Neuronal stem cell (in vitro differentiated cells): ENCODE results near the gene GPRC5B.

Source experiments
- DNase-seq: peaks from one replicate; pipeline ENCODE4 v3.0.0-alpha.2; 2013; ENCODE audit warnings: low spot score
- H2AFZ ChIP-seq: one replicate; pipeline ENCODE4 v1.6.1; 2013; ENCODE audit warnings: mild to moderate bottlenecking, low read length, inconsistent platforms
- H2AK5ac ChIP-seq: 2 replicates; pipeline ENCODE4 v1.6.1; 2013; ENCODE audit warnings: low read depth, mild to moderate bottlenecking, inconsistent platforms, low read length, moderate library complexity, mixed read lengths
- H2BK120ac ChIP-seq: 2 replicates; pipeline ENCODE4 v1.6.1; 2013; ENCODE audit warnings: low read depth, mild to moderate bottlenecking, inconsistent platforms, low read length, moderate library complexity, mixed read lengths
- H2BK12ac ChIP-seq: one replicate; pipeline ENCODE4 v1.6.1; 2013; ENCODE audit warnings: low read length, inconsistent platforms
- H2BK15ac ChIP-seq: 2 replicates; pipeline ENCODE4 v1.6.1; 2013; ENCODE audit warnings: mild to moderate bottlenecking, low read length, inconsistent platforms, mixed read lengths
- H2BK5ac ChIP-seq: one replicate; pipeline ENCODE4 v1.6.1; 2013; ENCODE audit warnings: inconsistent platforms, mild to moderate bottlenecking, low read length, moderate library complexity
- H3K14ac ChIP-seq: one replicate; pipeline ENCODE4 v1.6.1; 2013; ENCODE audit warnings: low read length, inconsistent platforms
- H3K18ac ChIP-seq: 2 replicates; pipeline ENCODE4 v1.6.1; 2013; ENCODE audit warnings: low read length, inconsistent platforms
- H3K23ac ChIP-seq: 2 replicates; pipeline ENCODE4 v1.6.1; 2013; ENCODE audit warnings: low read depth, mild to moderate bottlenecking, mixed read lengths, low read length, inconsistent platforms; ENCODE audit not compliant: poor library complexity
- H3K27ac ChIP-seq: replicated peaks from 3 replicates; pipeline ENCODE4 v1.5.1; 2013; ENCODE audit warnings: low read length, inconsistent platforms
- H3K27me3 ChIP-seq, 3 experiments: 2 replicates each; pipeline ENCODE4 v1.6.1; 2013; ENCODE audit warnings: low read length in 3 of 3, mild to moderate bottlenecking in 2 of 3, inconsistent platforms in 1 of 3, low read depth in 1 of 3, mixed read lengths in 1 of 3, moderate library complexity in 1 of 3; ENCODE audit not compliant: control insufficient read depth in 3 of 3, insufficient read depth in 3 of 3
- H3K36me3 ChIP-seq, 2 donors: replicated peaks in 1 of 2; 2 replicates each; pipeline ENCODE4 v1.6.1; 2013; ENCODE audit warnings: low read length in 2 of 2; ENCODE audit not compliant: control insufficient read depth in 2 of 2, insufficient read depth in 2 of 2
- H3K4ac ChIP-seq: 2 replicates; pipeline ENCODE4 v1.6.1; 2013; ENCODE audit warnings: inconsistent platforms, mild to moderate bottlenecking, low read length, moderate library complexity
- H3K4me1 ChIP-seq, 2 donors: 1 replicate in 1 of 2; 2 replicates in 1 of 2; pipeline ENCODE4 v1.6.1; 2013; ENCODE audit warnings: low read length in 2 of 2, low read depth in 1 of 2; ENCODE audit not compliant: control insufficient read depth in 2 of 2, insufficient read depth in 1 of 2
- H3K4me2 ChIP-seq: one replicate; pipeline ENCODE4 v1.6.1; 2013; ENCODE audit warnings: mild to moderate bottlenecking, low read length, inconsistent platforms; ENCODE audit not compliant: insufficient read depth, poor library complexity, severe bottlenecking
- H3K4me3 ChIP-seq, 2 donors: 2 replicates each; pipeline ENCODE4 v1.5.1; 2013; ENCODE audit warnings: low read length in 2 of 2, mild to moderate bottlenecking in 2 of 2, inconsistent platforms in 1 of 2, moderate library complexity in 1 of 2
- H3K79me1 ChIP-seq: one replicate; pipeline ENCODE4 v1.6.1; 2013; ENCODE audit warnings: low read depth, mild to moderate bottlenecking, inconsistent platforms, low read length, moderate library complexity
- H3K9ac ChIP-seq: one replicate; pipeline ENCODE4 v1.6.1; 2013; ENCODE audit warnings: mild to moderate bottlenecking, low read depth, low read length, inconsistent platforms; ENCODE audit not compliant: poor library complexity
- H3K9me3 ChIP-seq, 2 donors: replicated peaks in 1 of 2; 2 replicates each; pipeline versions ENCODE3 to v1.6.1; 2013; ENCODE audit warnings: low read length in 2 of 2, mild to moderate bottlenecking in 2 of 2, inconsistent platforms in 1 of 2, low read depth in 1 of 2, mixed read lengths in 1 of 2, moderate library complexity in 1 of 2; ENCODE audit not compliant: control insufficient read depth in 2 of 2, insufficient read depth in 1 of 2
- H4K8ac ChIP-seq: one replicate; pipeline ENCODE4 v1.6.1; 2013; ENCODE audit warnings: low read depth, mild to moderate bottlenecking, inconsistent platforms, low read length, moderate library complexity
- H4K91ac ChIP-seq: one replicate; pipeline ENCODE4 v1.6.1; 2013; ENCODE audit warnings: low read length, low read depth, mild to moderate bottlenecking, inconsistent platforms; ENCODE audit not compliant: poor library complexity
- WGBS, 2 donors: extraction: QIAGEN DNeasy Blood & Tissue Kit; methylation state at CpG; one replicate each; pipeline ENCODE4 v1.1.7; 2013; ENCODE audit warnings: missing lambda C conversion rate in 2 of 2, mixed read lengths in 1 of 2; ENCODE audit not compliant: insufficient read length in 2 of 2, insufficient replicate concordance in 1 of 2; ENCODE audit errors: extremely low coverage in 2 of 2; 5-methylcytosine and 5-hydroxymethylcytosine counted together

GPRC5B gene

DNA sequence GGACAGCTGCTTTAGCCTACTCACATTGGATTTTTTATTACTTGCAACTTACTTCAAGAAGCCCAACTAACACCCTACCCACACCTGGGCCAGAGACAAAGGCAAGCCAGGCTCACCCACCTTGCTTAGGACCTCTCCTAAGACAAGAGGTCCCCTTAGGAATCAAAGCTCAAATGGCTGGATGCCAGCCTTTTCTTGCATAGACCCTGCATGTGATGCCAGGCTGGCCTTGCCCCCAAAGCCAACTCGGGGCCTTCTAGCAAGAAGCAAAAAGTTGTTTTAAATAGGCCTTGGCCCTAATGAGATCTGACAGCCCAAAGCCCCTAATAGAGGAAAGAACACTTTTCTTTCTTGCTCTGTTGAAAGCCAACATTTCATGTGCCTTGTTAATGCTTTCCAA is 20.7 kb downstream of the GPRC5B start:
- WGBS, 2 donors, result no CpG with 5 or more reads among the region's 1 CpG

DNA sequence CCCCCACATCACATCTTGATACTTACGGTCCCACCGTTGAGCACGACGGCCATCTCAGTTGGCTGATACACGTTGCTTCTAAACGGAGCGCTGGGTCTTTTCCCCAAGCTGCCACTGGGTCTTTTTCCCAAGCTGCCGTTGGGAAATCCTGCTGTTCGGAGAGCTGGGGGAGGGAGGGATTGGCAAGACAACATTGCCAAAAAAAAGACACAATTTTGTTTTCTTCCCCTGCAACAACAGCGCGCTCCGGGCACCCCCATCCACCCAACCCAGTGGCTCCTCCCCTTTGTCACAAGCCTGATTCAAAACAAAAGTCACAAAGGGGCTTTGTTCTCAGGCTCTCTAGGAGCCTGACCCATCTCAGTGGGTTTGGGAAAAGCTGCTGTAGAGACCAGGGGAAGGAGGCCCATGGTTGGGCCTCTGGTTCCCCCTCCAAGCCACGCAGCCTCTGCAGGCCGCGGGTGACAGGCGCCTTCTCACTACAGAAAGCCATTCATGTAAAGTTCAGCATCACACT is 22.8 kb downstream of the GPRC5B start:
- Histone ChIP-seq H3K27ac (peak overlapping the region; percentile 96), H4K91ac (peak overlapping the region; percentile 66), H3K36me3 (peaks cover 2 to 70% of the 10 kb centered on the region in 2 donors), H2BK5ac (peak overlapping the region; percentile 33), H2BK12ac (peak overlapping the region; percentile 78), H3K23ac (no peak overlapping the region), H3K4me2 (peak overlapping the region; percentile 64), H3K4me3 (peak overlapping the region; percentile 31 to 43), H3K4ac (no peak overlapping the region), H2BK120ac (peak overlapping the region; percentile 62), H2AK5ac (no peak overlapping the region), H3K27me3 (no peaks in the 10 kb centered on the region), H3K18ac (peak overlapping the region; percentile 98), H2BK15ac (no peak overlapping the region), H3K9me3 (no peaks in the 10 kb centered on the region), H4K8ac (no peak overlapping the region), H2AFZ (peak overlapping the region; percentile 74), H3K79me1 (peaks cover 2% of the 10 kb centered on the region), H3K9ac (peak overlapping the region; percentile 78), H3K4me1 (peaks cover 32 to 33% of the 10 kb centered on the region in 2 donors), H3K14ac (no peak overlapping the region)
- no CpG with 5 or more reads among the region's 16 CpGs for WGBS, 2 donors
- DNase-seq, result no peak

More for the DNA sequence above, 20.7 kb downstream of the GPRC5B start:
- Histone ChIP-seq H2BK12ac (no peak overlapping the region), H4K91ac (no peak overlapping the region), H3K27ac (no peak overlapping the region), H3K23ac (no peak overlapping the region), H4K8ac (no peak overlapping the region), H2BK15ac (no peak overlapping the region), H3K18ac (no peak overlapping the region), H3K9ac (no peak overlapping the region), H3K27me3 (no peaks in the 10 kb centered on the region), H2BK5ac (no peak overlapping the region), H3K79me1 (peaks cover 2% of the 10 kb centered on the region), H3K9me3 (no peaks in the 10 kb centered on the region), H3K4me1 (peaks cover 27 to 30% of the 10 kb centered on the region in 2 donors), H3K14ac (no peak overlapping the region), H3K4me2 (no peak overlapping the region), H3K4ac (no peak overlapping the region), H3K4me3 (no peak overlapping the region), H2AK5ac (no peak overlapping the region), H2AFZ (no peak overlapping the region), H3K36me3 (peaks cover 2 to 64% of the 10 kb centered on the region in 2 donors), H2BK120ac (no peak overlapping the region)
- no peak for DNase-seq

DNA sequence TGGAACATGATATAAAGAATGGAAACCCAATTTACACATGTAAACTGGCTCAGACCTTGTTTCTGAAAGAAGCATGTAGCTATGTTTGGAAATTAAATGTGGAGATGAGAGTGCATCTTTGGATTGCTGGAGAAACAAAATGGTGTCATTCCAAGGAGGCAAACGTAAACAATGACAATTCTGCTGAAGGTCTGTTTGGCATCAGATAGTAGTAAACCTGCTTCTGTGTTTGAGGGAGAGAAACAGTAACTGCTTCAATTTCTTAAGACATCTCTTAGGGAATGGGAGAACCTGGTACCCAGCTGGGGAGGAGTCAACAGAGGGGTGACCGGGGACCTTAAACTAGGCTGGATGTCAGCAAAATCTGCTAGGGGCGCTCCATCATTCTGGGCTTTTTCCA is 23.5 kb downstream of the GPRC5B start:
- Histone ChIP-seq H3K18ac (no peak overlapping the region), H3K23ac (no peak overlapping the region), H2BK120ac (peak overlapping the region; percentile 62), H3K9ac (no peak overlapping the region), H3K4me3 (peak overlapping the region in 1 of 2 donors; percentile 43), H3K9me3 (no peaks in the 10 kb centered on the region), H2BK15ac (no peak overlapping the region), H3K4me2 (peak overlapping the region; percentile 64), H3K4me1 (peaks cover 32 to 33% of the 10 kb centered on the region in 2 donors), H3K79me1 (peaks cover 2% of the 10 kb centered on the region), H3K14ac (no peak overlapping the region), H3K27ac (peak overlapping the region; percentile 96), H3K27me3 (no peaks in the 10 kb centered on the region), H2BK12ac (no peak overlapping the region), H4K91ac (no peak overlapping the region), H3K36me3 (peaks cover 2 to 71% of the 10 kb centered on the region in 2 donors), H4K8ac (no peak overlapping the region), H2BK5ac (no peak overlapping the region), H3K4ac (no peak overlapping the region), H2AFZ (peak overlapping the region; percentile 74), H2AK5ac (no peak overlapping the region)
- no CpG with 5 or more reads among the region's 3 CpGs for WGBS, 2 donors
- DNase-seq, result no peak

DNA sequence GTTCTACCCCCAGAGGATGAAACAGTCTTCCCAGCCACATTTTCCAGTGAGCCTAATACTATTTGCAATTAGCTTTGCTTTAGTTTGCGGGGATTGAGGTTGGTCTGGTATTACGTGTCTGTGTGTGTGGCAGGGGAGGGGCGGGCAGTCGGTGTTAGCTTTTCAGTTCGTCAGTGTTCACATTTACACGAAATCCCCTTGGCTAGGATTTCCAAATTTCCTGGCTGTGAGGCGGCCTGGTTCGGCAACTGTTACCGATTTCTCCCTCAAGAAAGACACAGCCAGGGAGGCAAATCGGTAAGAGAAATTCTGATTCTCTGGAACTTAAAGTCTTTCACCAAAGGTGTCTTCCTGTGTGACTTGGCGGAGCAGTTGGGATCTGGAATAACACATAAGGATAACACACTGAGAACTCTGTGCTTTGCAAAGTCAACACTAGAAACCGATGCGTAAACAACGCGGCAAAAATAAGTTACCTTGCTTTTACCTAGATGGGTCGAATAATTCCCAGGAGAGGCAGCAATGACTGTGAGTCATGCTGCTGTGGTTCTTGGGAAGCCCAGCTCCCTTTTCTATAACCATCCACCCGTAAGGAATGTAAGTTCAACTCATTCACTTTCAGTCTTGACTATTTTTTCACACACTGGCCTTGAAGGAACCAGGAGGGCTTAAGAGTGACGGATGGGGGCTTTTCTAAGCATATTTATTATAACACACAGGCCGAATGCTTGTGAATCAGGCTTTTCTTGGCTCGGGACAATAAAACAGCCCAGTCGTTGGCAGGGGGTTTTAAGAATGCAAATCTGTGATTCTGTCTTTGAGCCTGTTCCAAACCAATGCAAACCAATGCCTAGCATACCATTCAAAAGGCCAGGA is 24.2 kb downstream of the GPRC5B start:
- WGBS, 2 donors, result no CpG with 5 or more reads among the region's 21 CpGs
- Histone ChIP-seq H3K4me3 (peak overlapping the region in 1 of 2 donors; percentile 43), H2BK5ac (no peak overlapping the region), H3K9ac (no peak overlapping the region), H2AFZ (no peak overlapping the region), H2BK12ac (no peak overlapping the region), H2BK15ac (peak overlapping the region; percentile 20), H3K79me1 (peaks cover 2% of the 10 kb centered on the region), H3K23ac (no peak overlapping the region), H3K27ac (peak overlapping the region; percentile 28), H3K14ac (no peak overlapping the region), H2BK120ac (no peak overlapping the region), H3K4me1 (peaks cover 32 to 33% of the 10 kb centered on the region in 2 donors), H3K36me3 (peaks cover 2 to 71% of the 10 kb centered on the region in 2 donors), H3K4me2 (peak overlapping the region; percentile 40), H3K18ac (peak overlapping the region; percentile 73), H4K8ac (no peak overlapping the region), H3K4ac (no peak overlapping the region), H4K91ac (no peak overlapping the region), H3K27me3 (no peaks in the 10 kb centered on the region), H3K9me3 (no peaks in the 10 kb centered on the region), H2AK5ac (peak overlapping the region; percentile 49)
- DNase-seq, result no peak
